NCI-H1092 (cell line): ENCODE results near the gene GBA2.

Source experiments
- DNase-seq: peaks from one replicate; lab custom pipeline; 2025; lab: John Stamatoyannopoulos, UW

Gene GBA2

DNA sequence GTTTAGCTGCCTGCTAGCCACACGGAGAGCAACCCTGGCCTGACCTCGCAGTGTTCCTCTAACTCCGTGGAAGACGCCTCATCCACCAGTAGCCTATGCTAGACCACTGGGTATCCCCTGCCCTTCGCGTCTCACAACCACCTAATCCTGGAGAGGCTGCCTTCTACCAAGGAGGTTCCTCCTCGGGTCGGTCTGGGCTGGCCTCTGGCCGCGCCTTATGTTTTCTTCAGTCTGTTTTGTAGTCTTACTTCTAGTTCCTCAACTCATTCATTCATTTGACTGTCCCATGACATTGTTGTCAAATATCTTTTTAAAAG, 57.7 kb downstream of the GBA2 start:
- no peak for DNase-seq

GRCh38 chr9:35690614-35691333, 58.3 kb downstream of the GBA2 start:
- DNase-seq, result peak; percentile 23

- no peak for DNase-seq
Observed at GRCh38 chr9:35690294-35690613, 58.8 kb downstream of the GBA2 start.

DNA sequence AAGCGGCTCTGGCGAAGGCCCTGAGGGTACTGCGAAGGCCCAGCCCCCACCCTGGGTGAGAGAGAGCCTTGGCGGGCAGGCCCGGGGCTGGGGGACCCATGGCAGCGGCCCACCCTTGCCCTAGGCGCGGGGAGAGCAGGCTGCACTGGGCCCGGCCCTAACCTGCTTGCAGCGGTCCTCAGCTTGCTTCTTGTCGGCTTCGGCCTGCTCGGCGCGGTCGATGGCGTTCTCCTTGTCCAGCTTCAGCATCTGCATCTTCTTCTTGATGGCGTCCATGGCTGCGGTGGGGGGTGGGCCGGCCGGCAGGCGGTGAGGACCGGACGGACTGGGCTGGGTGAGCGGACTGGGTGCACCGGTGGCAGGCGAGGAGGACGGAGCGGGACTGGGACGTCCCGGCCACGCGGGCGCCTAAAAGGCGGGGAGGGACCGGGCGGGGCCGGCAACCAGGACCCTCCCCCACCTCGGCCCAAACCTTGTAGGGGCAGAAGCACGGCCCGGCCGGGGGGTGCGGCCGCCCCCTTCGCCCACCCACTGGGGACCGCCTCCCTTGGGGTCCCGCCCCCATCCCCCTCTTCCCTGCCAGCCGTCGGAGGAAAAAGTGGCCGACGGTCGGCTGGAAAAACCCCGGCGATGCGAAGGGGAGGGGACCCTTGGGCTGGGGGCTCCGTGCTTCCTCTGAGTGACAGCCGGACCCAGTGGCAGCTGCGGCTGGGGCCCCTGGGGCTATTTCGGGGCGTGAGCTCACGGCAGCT, 59.3 kb downstream of the GBA2 start, which contains the start of gene TPM2:
TPM2 (minus strand) TSS at position 384 of the 752 bp plus-strand sequence; CDS start at position 276, 108 bp downstream.
- DNase-seq, result no peak

DNA sequence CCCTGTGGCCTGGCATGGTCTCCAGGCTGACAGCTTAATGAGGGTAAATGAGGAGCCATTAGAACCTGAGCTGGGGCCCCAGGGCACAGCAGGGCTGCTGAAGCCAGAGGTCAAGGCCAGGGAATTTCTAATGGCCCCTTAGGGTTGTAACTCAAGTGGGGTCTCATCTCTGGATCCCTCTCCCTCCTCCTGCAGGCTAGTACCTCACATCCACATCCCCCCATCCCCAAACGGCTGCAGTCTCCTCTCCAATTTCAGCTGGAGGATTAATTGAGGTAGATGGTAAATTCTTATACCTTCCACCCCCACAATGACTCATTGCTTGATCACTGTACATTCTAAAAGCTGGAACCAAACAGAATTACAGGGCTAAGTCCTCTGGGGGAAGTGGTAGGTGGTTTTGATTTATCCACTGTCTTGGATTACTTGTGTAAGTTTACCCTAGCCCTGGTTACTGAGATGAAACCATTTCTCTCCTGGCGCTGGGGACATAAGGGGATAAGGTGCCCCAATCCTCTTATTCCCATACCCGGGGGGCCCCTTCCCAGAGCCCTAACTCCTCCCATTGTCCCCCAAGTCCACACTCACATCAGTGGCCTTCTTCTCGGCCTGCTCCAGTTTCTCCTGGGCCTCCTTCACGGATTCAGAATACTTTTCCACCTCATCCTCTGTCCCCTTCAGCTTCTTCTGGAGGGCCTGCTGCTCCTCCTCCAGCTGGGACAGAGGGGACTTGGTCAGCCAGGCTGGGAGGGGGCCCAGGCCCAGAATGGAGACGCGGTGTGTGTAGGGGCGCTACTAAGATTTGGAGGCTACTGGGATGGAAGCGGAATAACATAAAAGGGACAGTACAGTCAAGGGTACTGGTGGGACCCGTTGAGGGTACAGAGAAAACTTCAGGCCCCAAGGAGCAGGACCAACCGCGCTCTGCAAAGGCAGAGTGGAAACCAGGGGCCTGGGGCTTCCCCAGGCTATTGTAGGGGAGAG, 60.2 kb downstream of the GBA2 start:
- DNase-seq, result no peak

- no peak for DNase-seq
Observed at GRCh38 chr9:35687972-35688557, 61.0 kb downstream of the GBA2 start.

GRCh38 chr9:35687306-35687705, 61.7 kb downstream of the GBA2 start:
- no peak for DNase-seq
